ENCODE results near the gene IMMP2L. TPM values are rescaled to one million over a fixed set of nuclear protein-coding genes. Genes with fewer than 3 reads are reported as not detected.

IMMP2L gene
- total RNA-seq, 4 donors from 2014 or later, result 8.3 to 19.2 (median 17.8) TPM

GRCh38 chr7:111486472-111487142 is 75.7 kb downstream of the IMMP2L start:
- no peaks in the 10 kb centered on the region for H3K4me1 ChIP-seq
- H3K4me3 ChIP-seq, result no peak overlapping the region
- TF ChIP-seq POLR2A (IDR thresholded peaks at IDR 0.05) (no peak), CTCF (IDR thresholded peaks at IDR 0.05 in 4 of 5, conservative IDR thresholded peaks at IDR 0.05 in 1 of 5) (peak; percentile 34 to 70 (median 64))
- DNase-seq, result no peak
- H3K36me3 ChIP-seq, result no peaks in the 10 kb centered on the region
- H3K27ac ChIP-seq, result no peak overlapping the region
- ATAC-seq, result no peak
- in situ Hi-C loops (cut with MboI; ENCODE audit: low sequenced_read_pairs in 4 of 4), result loop anchor here in 3 of 4 donors (5.0 to 10.0 kb wide), 2 partner anchors 392 to 394 kb away; partner anchors contain the start of gene LRRN3 (in 3 of the 3)
- intact Hi-C loops (cut with DNase I; ENCODE audit: low total_unique reads), result loop anchor here (1.0 to 10.0 kb wide), 2 partner anchors 142 to 395 kb away; partner anchors contain the start of gene LRRN3
- H3K9me3 ChIP-seq, result no peaks in the 10 kb centered on the region
- no peaks in the 10 kb centered on the region for H3K27me3 ChIP-seq

GRCh38 chr7:111485701-111486380 is 76.5 kb downstream of the IMMP2L start:
- Histone ChIP-seq H3K36me3 (no peaks in the 10 kb centered on the region), H3K4me3 (no peak overlapping the region), H3K9me3 (no peaks in the 10 kb centered on the region), H3K27ac (no peak overlapping the region), H3K4me1 (no peaks in the 10 kb centered on the region), H3K27me3 (no peaks in the 10 kb centered on the region)
- DNase-seq (no peak), ATAC-seq (no peak)
- TF ChIP-seq POLR2A (IDR thresholded peaks at IDR 0.05) (no peak), CTCF (IDR thresholded peaks at IDR 0.05 in 4 of 5, conservative IDR thresholded peaks at IDR 0.05 in 1 of 5) (no peak)
- intact Hi-C loops (cut with DNase I; ENCODE audit: low total_unique reads), result loop anchor here (1.0 to 10.0 kb wide), 2 partner anchors 141 to 395 kb away; partner anchors contain the start of gene LRRN3
- in situ Hi-C loops (cut with MboI; ENCODE audit: low sequenced_read_pairs in 4 of 4), result loop anchor here in 3 of 4 donors (5.0 to 10.0 kb wide), 2 partner anchors 391 to 394 kb away; partner anchors contain the start of gene LRRN3 (in 3 of the 3)

- TF ChIP-seq CTCF (IDR thresholded peaks at IDR 0.05 in 4 of 5, conservative IDR thresholded peaks at IDR 0.05 in 1 of 5) (no peak), POLR2A (IDR thresholded peaks at IDR 0.05) (no peak)
- no peaks in the 10 kb centered on the region for H3K27me3 ChIP-seq
- in situ Hi-C loops (cut with MboI; ENCODE audit: low sequenced_read_pairs in 4 of 4), result loop anchor here in 2 of 4 donors (10.0 kb wide), 1 partner anchor 388 kb away; the partner anchor contains the start of gene LRRN3 (in 2 of the 2)
Measured at GRCh38 chr7:111483078-111483477, 79.2 kb downstream of the IMMP2L start.

GRCh38 chr7:111477462-111478225 is 84.6 kb downstream of the IMMP2L start:
- in situ Hi-C loops (cut with MboI; ENCODE audit: low sequenced_read_pairs in 4 of 4) (no loop called here), intact Hi-C loops (cut with DNase I; ENCODE audit: low total_unique reads) (no loop called here)
- no peaks in the 10 kb centered on the region for H3K27me3 ChIP-seq
- H3K27ac ChIP-seq, result no peak overlapping the region
- H3K4me3 ChIP-seq, result no peak overlapping the region
- ATAC-seq (no peak), DNase-seq (no peak)
- no peaks in the 10 kb centered on the region for H3K36me3 ChIP-seq
- H3K9me3 ChIP-seq, result no peaks in the 10 kb centered on the region
- no peak for TF ChIP-seq POLR2A (IDR thresholded peaks at IDR 0.05)
- TF ChIP-seq CTCF (IDR thresholded peaks at IDR 0.05 in 4 of 5, conservative IDR thresholded peaks at IDR 0.05 in 1 of 5), result no peak
- H3K4me1 ChIP-seq, result no peaks in the 10 kb centered on the region

More at GRCh38 chr7:111483078-111483477, 79.2 kb downstream of the IMMP2L start:
- intact Hi-C loops (cut with DNase I; ENCODE audit: low total_unique reads), result loop anchor here (10.0 kb wide), 1 partner anchor 138 kb away; no protein-coding TSS in a partner anchor
- no peaks in the 10 kb centered on the region for H3K4me1 ChIP-seq
- H3K9me3 ChIP-seq, result no peaks in the 10 kb centered on the region
- H3K36me3 ChIP-seq, result no peaks in the 10 kb centered on the region
- no peak for ATAC-seq
- no peak overlapping the region for H3K4me3 ChIP-seq
- H3K27ac ChIP-seq, result no peak overlapping the region
- DNase-seq, result no peak

Measured in gastrocnemius medialis (tissue), 4 donors.